NCI-H524 (cell line): ENCODE data around the gene MTUS2.

ENCODE experiments used
- DNase-seq, 2 experiments: peaks; one replicate each; lab custom pipeline; 2025; lab: John Stamatoyannopoulos, UW

The MTUS2 gene

DNA sequence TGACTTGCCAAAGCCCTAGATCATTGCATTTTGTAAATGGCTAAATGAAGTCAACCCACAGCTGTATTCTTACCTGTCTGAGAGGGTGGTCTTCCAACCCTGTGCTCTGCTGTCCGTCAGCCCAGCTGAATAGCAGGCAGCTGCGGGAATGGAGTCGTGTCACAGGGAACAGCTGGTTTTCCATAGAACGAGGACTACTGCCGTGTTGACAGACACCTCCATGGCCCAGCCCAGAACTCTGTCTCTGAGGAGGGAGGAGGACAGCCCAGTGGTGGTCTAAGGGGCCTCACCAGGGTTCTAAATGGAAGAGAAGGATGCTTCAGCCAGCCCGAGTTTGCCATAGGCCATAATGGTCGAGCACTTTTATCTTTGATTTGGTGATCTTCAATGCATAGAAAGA is 664.7 kb downstream of the MTUS2 start:
- no peak for DNase-seq

- no peak for DNase-seq
Measured at GRCh38 chr13:29486551-29486950, 666.4 kb downstream of the MTUS2 start.

DNA sequence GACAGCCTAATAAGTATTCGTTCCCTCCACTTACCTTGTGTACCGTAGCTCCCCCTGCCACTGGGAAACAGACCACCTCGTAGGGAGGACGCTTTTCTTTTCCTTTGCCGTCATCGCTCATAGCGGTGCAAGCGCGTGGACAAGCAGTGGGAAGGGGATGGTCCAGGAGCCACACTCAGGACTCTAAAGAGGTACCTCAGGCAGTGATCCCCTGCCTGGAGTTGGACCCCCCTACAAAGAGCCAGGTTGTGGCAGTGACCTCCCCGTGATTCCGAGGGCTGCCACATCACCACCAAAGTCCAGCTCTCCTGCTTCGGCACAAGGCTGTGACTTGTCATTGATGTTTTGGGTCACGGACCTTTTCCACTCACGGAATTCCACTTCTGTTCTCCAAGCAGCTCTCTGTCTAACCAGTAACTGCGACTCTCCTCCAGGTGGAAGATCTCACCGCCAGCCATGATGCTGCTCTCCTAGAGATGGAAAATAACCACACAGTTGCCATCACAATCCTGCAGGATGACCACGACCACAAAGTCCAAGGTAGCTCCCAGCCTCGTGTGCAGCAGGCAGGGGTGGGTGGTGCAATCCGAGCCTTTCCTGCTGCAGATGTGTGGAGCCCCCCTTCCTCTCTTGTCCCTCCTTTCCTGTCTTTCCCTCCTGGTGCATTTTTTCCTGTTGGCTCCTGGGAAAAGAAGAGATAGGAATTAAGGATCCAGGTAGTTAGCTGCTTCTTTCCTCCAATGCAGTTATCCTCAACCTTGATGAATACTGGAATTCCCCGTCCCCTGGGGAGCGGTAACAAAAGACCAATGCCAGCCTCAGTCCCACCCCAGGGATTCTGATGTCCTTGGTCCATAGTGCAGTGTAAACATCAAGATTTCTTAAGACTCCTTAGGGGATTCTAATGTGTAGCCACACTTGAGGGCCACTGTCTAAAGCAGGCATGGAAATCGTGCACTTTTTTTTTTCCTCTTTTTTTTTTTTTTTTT is 667.6 kb downstream of the MTUS2 start:
- no peak for DNase-seq

DNA sequence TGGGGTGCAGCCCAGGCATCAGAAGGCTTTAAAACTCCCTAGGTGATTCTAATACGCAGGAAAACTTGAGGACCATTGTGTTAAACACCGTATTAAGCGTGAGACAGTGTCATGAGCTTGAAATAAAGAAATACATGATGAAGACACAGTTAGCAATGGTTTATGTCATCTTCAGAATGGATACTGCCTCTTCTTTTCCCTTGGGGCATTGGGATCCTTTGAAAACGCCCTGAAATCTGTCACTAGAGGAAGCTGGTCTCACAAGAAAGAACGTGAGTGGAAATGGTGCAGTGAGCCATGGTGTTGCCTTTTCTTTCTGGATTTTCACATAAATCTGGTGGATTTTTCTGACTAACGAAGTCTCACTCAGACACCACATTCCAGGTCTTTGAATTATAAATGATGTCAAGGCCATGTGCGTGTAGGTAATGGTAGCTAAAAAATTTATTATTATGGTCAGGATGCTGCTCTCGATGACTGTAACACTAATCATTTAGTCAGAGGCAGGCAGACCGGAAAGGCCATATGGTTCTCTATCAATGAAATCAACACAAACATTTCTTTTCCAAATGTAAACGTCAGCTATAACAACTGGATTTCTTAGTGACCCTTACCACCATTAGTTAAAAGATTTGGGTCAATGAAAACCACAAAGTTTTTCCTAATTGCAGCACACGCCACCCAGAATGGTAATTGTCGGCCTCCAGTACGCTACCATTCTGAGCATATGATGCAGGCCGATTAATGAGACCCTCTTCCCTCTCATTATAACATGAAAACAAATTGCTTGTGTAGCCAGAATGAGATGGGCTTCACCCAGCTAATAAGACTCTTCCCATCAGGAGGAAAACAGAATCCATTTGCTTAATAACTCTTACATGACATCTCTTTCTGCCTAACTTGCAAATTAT is 669.8 kb downstream of the MTUS2 start:
- DNase-seq, result no peak

DNA sequence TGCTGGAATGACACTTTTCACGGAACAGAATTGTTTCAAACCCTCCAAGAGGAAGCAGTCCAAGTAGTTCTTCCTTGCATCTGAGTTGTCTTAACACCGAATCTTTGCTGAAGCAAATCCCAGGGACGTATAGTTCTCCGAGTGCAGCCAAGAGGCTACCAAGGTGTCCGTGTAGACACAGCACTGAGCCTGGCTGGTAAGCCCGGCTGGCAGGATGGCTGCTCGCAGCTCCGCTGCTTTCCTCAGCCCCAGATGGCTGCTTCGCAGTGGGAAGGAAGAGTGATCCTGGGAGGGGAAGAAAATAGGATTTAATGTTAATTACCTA is 670.4 kb downstream of the MTUS2 start:
- no peak for DNase-seq

- DNase-seq, result no peak
Measured at GRCh38 chr13:29491248-29491647, 671.1 kb downstream of the MTUS2 start.

GRCh38 chr13:29493796-29494195 is 673.7 kb downstream of the MTUS2 start:
- peak in 1 of 2 experiments; percentile 44 for DNase-seq

GRCh38 chr13:29494520-29494919 is 674.4 kb downstream of the MTUS2 start:
- DNase-seq, result no peak

GRCh38 chr13:29496241-29496712 is 676.1 kb downstream of the MTUS2 start:
- no peak for DNase-seq

DNA sequence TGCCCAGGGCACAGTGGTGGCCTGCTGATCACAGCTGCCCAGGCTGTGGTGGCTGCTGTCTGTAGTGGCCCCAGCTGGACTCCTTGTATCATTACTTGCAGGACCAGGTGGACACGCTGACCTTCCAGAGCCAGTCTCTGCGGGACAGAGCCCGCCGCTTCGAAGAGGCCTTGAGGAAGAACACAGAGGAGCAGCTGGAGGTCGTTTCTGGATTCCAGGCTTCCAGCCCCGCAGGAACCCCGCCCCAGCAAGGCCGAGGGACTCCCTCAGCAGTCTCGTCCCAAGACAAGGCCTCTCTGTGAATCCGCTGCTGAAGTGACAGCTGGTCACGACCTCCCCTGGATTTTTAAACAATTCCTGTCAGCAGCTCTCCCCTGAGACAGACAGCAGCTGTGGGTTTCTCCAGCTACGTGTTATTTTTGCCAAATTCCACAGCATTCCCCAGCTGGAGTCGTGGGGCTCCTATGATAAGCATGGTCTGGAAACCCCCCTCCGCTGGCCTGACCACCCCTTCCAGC is 677.1 kb downstream of the MTUS2 start:
- peak; percentile 75 to 89 for DNase-seq

GRCh38 chr13:29498426-29499040 is 678.4 kb downstream of the MTUS2 start:
- DNase-seq, result peak in 1 of 2 experiments; percentile 19

DNA sequence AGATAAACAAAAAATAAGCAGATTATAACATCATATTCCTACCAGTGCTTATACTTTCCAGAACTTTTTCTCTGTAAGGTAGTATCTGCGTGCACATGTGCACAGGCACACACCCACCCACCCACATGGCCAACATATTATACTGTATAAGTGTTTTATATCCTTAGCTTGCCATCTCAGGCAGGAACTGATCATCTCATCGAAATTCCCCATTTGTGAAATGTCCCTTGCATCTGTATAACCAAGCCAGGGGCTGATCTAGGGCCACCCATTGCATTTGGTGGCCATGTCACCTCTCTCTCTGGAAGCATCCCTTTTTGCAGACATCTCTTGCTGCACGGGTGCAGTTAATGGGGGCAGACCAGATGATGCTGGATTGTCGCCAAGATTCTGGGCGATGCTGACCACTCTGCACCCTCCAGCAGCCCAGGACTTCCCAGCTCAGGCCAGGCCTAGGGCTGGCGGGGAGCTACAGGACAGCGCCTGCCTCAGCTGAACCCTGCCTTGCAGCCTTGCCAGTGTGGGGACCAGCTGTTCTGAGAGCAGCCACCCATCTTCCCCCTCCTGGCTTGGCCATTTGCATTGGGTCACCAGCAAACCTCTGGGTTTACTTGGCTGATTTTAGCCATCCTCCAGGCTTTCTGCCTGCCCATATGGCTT is 679.5 kb downstream of the MTUS2 start:
- DNase-seq, result no peak

DNA sequence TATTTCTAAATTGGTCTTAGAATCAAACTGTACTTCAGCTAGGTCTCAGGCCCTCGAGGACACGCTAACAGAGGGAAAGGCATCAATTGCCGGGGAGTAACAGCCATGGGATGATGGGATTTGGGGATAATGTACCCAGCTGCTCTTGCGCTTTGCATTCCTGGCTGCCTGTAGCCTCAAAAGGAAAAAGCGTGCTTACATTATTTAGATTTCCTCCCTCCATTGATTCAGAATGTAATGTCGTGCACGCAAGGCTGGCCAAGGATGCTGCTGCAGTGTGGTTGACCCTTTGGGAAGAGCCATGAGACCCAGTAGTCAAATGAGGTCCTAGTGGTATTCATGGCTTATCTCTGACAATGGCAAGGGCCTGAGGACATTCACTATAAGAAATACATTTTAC is 680.2 kb downstream of the MTUS2 start:
- DNase-seq, result no peak

GRCh38 chr13:29501674-29502073 is 681.5 kb downstream of the MTUS2 start:
- DNase-seq, result no peak

DNA sequence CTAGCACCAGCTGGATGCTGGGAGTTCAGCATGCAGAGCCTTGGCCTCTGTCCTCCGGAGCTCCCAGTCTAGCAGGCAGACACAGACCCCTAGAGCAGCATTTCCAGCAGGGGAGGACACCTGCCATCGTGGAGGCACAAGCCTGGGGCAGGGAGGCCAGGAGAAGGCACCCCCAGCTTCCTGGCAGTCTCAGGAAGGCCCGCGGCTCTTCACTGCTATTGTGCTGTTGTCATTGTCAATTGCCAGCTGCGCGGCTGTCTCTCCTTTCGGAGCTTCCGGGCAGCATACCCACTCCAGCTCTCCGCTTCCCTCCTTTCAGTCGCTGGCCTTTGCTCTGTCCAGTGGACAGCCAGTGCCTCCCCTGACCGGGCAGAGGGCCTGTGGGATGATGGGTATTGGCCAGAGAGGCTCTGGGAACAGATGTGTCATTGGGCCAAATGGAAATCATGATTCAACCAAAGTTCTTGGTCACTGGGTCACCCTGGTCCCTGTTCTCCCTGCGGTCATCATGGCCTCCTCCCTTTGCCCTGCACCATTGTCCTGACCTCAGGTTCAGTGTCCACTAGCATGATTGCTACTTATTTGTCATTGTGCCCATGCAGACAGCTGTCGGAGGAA is 682.4 kb downstream of the MTUS2 start:
- DNase-seq, result no peak

GRCh38 chr13:29503041-29503837 is 683.1 kb downstream of the MTUS2 start:
- peak in 1 of 2 experiments; percentile 41 for DNase-seq

DNA sequence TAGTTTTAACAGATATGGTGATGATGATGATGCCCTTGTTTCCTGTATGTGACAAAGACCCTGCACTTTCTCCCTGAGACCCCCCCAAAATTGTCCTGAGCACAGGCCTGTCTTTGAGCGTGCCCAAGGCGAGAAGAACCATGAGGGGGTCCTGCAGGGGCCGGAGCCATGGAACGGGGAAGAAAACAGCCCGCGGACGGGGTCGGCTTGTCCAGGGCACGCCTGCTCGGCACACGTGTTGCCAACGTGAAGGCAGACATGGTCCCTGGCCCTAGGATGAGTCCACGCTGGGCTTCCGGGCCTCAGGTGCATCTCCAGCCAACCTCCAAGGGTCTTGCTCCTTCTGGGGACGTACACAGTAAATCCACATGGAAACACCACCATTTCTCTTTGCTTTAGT is 684.6 kb downstream of the MTUS2 start:
- DNase-seq, result no peak

DNA sequence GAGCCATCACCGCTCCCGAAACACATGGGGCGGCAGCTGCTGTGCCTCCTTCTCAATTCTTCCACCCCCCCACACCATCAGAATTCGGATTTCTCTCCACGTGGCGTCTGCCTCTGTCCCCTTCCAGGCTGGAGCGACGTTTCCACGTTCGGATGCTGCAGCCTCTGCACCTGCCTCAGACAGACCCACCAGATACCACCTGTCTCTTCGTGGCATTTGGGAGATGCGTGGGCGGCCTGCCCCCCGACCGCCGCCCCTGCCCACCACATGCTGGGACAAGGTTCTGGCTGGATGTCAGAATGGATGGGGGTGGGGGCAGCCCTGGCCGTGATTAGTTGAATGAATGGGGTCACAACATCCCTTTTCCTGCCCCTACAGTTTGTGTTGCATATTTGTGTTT is 685.4 kb downstream of the MTUS2 start:
- no peak for DNase-seq

DNA sequence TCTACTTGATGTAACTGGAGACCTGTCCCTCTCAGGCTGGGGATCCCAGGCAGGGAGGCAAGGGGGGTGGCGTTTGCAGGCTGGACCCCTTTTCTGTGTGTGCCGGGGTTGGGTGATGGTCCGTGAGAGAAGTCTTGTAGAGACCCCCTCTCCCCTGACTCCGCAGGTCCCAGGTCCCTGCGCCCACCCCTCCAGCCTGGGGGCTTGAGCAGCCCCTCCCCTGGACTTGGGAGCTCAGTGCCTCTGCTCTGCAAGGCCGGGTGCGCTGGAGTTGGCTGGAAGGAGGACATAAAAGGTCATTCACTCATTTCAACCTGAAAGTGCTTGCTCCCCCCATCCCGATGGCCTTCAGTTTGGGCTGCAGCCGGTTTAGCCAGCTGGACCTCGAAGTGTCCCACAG is 685.8 kb downstream of the MTUS2 start:
- no peak for DNase-seq

DNA sequence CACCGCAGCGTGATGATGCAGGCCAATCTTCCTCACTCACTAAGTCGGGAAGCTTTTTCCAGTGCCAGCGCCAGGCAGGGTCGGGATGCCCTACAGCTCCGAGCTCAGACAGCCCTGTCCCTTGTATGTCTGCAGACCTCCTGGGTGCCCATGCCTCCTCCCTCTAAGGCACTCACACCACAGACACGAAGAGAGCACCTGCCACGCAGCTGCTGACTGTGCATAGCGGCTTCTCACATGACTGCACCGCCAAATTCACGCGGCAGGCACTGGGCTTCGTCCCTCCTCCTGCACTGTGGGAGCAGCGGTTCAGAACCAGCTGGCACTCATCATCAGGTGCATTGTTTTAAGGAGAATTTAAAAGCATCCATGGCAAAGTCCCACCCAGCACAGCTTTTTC is 687.2 kb downstream of the MTUS2 start:
- DNase-seq, result peak; percentile 90 to 95
